ENCODE data around the gene ARHGDIB.

Gene ARHGDIB

DNA sequence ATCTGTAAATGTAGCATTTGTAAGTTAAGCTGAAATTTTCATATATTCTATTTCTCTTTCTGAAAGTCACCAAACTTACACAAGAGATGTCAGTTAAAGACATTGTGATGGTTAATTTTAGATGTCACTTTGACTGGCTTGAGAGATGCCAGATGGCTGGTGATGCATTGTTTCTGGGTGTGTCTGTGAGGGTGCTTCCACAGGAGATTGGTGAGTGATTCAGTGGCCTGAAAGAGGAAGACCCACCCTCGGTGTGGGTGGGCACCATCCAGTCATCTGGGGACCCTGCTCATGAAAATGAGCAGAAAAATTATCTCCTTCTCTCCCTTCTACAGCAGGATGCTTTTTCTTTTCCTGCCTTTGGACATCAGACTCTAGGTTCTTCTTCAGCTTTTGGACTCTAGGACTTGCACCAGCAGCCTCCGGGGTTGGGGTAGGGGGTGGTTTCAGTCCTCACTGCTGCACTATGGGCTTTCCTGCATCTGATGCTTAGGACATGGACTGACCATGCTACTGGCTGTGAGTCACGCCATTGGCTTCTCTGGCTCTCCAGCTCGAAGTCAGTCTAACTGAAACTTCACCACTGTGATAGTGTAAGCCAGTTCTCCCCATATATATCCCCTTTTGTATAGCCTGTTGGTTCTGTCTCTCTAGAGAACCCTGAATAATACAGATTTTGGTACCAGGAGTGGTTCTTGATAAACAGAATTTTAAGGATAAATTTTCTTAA is 32.3 kb upstream of the ARHGDIB start:
- peak; percentile 72 for DNase-seq (ENCODE audit: low read depth)
- H3K4me3 ChIP-seq (ENCODE audit: low read depth, low read length), result no peak overlapping the region
- TF ChIP-seq, protein P1, sequence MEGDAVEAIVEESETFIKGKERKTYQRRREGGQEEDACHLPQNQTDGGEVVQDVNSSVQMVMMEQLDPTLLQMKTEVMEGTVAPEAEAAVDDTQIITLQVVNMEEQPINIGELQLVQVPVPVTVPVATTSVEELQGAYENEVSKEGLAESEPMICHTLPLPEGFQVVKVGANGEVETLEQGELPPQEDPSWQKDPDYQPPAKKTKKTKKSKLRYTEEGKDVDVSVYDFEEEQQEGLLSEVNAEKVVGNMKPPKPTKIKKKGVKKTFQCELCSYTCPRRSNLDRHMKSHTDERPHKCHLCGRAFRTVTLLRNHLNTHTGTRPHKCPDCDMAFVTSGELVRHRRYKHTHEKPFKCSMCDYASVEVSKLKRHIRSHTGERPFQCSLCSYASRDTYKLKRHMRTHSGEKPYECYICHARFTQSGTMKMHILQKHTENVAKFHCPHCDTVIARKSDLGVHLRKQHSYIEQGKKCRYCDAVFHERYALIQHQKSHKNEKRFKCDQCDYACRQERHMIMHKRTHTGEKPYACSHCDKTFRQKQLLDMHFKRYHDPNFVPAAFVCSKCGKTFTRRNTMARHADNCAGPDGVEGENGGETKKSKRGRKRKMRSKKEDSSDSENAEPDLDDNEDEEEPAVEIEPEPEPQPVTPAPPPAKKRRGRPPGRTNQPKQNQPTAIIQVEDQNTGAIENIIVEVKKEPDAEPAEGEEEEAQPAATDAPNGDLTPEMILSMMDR (conservative IDR thresholded peaks at IDR 0.05; ENCODE audit: low read depth, low read length), result no peak

DNA sequence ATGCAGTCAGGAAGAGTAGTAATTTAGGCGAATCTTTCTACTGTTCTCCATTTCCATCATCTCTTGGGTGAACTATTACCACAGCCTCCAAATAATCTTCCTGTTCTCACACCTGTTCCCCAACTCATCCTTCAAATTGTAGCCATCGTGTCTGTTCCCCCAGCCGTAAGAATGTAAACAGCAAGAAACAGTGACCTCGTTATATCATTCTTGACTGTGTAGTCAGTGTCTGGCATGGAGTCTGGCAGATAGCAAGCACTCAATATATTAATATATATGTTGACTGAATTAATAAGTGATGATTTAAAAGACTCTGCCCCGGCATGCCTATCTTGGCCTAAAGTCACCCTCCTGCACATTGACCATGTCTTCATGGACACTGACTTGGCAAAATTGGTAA is 31.7 kb upstream of the ARHGDIB start:
- TF ChIP-seq, protein P1 (conservative IDR thresholded peaks at IDR 0.05; ENCODE audit: low read depth, low read length), result no peak
- peak; percentile 11 for DNase-seq (ENCODE audit: low read depth)
- H3K4me3 ChIP-seq (ENCODE audit: low read depth, low read length), result no peak overlapping the region

DNA sequence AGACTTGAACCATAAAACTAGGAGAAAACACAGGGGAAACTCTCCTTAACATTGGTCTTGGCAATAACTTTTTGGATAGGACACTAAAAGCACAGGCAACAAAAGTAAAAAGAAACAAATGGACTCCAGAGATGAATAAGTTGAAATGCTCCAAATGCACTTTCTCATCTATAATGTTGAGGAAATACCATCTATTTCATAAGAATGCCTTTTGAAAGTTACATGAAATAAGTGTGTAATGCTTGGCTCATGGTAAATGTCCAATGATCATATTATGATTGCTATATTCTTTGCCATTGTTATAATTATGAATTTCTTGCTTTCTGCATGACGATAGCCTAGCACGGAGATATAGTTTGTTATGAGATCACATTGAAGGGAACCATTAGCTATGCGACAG is 31.3 kb upstream of the ARHGDIB start:
- no peak for DNase-seq (ENCODE audit: low read depth)
- TF ChIP-seq, protein P1 (conservative IDR thresholded peaks at IDR 0.05; ENCODE audit: low read depth, low read length), result no peak
- no peak overlapping the region for H3K4me3 ChIP-seq (ENCODE audit: low read depth, low read length)

DNA sequence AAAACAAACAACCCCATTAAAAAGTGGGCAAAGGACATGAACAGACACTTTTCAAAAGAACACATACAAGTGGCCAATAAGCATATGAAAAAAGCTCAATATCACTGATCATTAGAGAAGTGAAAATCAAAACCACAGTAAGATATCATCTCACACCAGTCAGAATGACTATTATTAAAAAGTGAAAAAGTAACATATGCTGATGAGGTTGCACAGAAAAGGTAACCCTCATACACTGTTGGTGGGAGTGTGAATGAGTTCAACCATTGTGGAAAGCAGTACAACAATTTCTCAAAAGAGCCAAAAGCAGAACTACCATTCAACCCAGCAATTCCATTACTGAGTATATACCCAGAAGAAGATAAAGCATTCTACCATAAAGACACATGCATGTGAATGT is 29.7 kb upstream of the ARHGDIB start:
- H3K4me3 ChIP-seq (ENCODE audit: low read depth, low read length), result no peak overlapping the region
- TF ChIP-seq, protein P1 (conservative IDR thresholded peaks at IDR 0.05; ENCODE audit: low read depth, low read length), result no peak
- DNase-seq (ENCODE audit: low read depth), result no peak

DNA sequence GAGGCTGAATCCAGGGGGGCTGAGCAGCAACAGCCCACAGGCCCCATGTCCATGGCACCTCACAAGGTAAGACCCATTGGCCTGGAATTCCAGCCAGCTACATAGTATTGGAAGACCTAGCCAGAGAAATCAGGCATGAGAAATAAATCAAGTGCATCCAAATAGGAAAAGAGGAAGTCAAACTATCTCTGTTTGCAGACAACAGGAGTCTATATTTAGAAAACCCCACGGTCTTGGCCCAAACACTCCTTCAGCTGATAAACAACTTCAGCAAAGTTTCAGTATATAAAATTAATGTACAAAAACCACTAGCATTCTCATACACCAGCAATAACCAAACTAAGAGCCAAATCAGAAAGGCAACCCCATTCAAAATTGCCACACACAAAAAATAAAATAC is 28.4 kb upstream of the ARHGDIB start:
- TF ChIP-seq, protein P1 (conservative IDR thresholded peaks at IDR 0.05; ENCODE audit: low read depth, low read length), result no peak
- H3K4me3 ChIP-seq (ENCODE audit: low read depth, low read length), result no peak overlapping the region
- no peak for DNase-seq (ENCODE audit: low read depth)

DNA sequence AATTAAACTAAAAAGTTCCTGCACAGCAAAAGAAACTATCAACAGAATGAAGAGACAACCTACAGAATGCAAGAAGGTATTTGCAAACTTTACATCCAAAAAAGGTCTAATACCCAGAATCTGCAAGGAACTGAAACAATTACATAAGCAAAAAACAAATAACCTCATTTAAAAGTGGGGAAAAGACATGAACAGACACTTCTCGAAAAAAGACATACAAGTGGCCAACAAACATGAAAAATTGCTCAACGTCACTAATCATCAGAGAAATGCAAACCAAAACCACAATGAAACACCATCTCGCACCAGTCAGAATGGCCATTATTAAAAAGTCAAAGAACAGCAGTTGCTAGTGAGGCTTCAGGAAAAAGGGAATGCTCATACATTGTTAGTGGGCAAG is 26.6 kb upstream of the ARHGDIB start:
- no peak for DNase-seq (ENCODE audit: low read depth)
- TF ChIP-seq, protein P1 (conservative IDR thresholded peaks at IDR 0.05; ENCODE audit: low read depth, low read length), result no peak
- H3K4me3 ChIP-seq (ENCODE audit: low read depth, low read length), result no peak overlapping the region

DNA sequence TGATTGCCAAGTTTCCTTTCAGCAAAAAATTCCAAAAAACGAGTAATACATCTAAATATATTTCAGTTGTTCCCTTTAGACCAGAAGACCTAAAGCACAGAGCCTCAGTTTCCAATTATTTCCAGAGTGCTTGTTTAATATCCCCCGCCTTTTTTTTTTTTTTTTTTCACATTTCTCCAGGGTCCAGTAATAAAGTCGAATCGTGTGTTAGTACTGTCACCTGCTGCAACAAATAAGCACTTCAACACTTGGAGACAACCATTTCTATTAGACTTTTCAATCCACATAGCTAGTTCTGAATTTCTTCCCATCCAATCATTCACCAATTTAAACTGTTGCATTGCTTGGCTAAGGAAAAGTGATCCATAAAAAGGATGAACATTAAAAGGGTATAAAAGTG is 25.0 kb upstream of the ARHGDIB start:
- TF ChIP-seq, protein P1 (conservative IDR thresholded peaks at IDR 0.05; ENCODE audit: low read depth, low read length), result peak; percentile 28
- peak; percentile 11 for DNase-seq (ENCODE audit: low read depth)
- H3K4me3 ChIP-seq (ENCODE audit: low read depth, low read length), result no peak overlapping the region

All from choroid plexus epithelial cell (primary cell).